Measurements from ENCODE around the gene TEAD4. TPM values are rescaled to one million over a fixed set of nuclear protein-coding genes. Genes with fewer than 3 reads are reported as not detected.

TEAD4 gene
- total RNA-seq, 2 donors from 2014 or later: not detected

GRCh38 chr12:2967651-2968050 lies 8.5 kb downstream of the TEAD4 start:
- H3K36me3 Mint-ChIP-seq (ENCODE audit: low read depth): peaks cover 3% of the 10 kb centered on the region
- peaks cover 3% of the 10 kb centered on the region for H3K4me1 Mint-ChIP-seq
- ATAC-seq (no peak), DNase-seq (no peak)
- no peak overlapping the region for H3K27ac Mint-ChIP-seq
- H3K4me3 Mint-ChIP-seq: no peak overlapping the region
- no peaks in the 10 kb centered on the region for H3K9me3 ChIP-seq (ENCODE audit: control insufficient read depth, low read length, poor library complexity, severe bottlenecking)
- peaks cover 36% of the 10 kb centered on the region for H3K27me3 Mint-ChIP-seq

- Mint-ChIP-seq H3K36me3 (ENCODE audit: low read depth) (peaks cover 3% of the 10 kb centered on the region), H3K27ac (no peak overlapping the region), H3K4me1 (peaks cover 3% of the 10 kb centered on the region), H3K27me3 (peaks cover 25% of the 10 kb centered on the region), H3K4me3 (no peak overlapping the region)
- H3K9me3 ChIP-seq (ENCODE audit: control insufficient read depth, low read length, poor library complexity, severe bottlenecking): no peaks in the 10 kb centered on the region
- DNase-seq (no peak), ATAC-seq (no peak)
Measured at GRCh38 chr12:2970744-2971143, 11.5 kb downstream of the TEAD4 start.

GRCh38 chr12:2973566-2973965 lies 14.4 kb downstream of the TEAD4 start:
- H3K27ac Mint-ChIP-seq: no peak overlapping the region
- peaks cover 33% of the 10 kb centered on the region for H3K27me3 Mint-ChIP-seq
- DNase-seq: no peak
- peaks cover 3% of the 10 kb centered on the region for H3K4me1 Mint-ChIP-seq
- no peaks in the 10 kb centered on the region for H3K9me3 ChIP-seq (ENCODE audit: control insufficient read depth, low read length, poor library complexity, severe bottlenecking)
- H3K4me3 Mint-ChIP-seq: no peak overlapping the region
- H3K36me3 Mint-ChIP-seq (ENCODE audit: low read depth): peaks cover 3% of the 10 kb centered on the region
- no peak for ATAC-seq

- peaks cover 3% of the 10 kb centered on the region for H3K36me3 Mint-ChIP-seq (ENCODE audit: low read depth)
- H3K27me3 Mint-ChIP-seq: peaks cover 34% of the 10 kb centered on the region
- H3K4me3 Mint-ChIP-seq: no peak overlapping the region
- H3K9me3 ChIP-seq (ENCODE audit: control insufficient read depth, low read length, poor library complexity, severe bottlenecking): no peaks in the 10 kb centered on the region
- DNase-seq: no peak
- no peak overlapping the region for H3K27ac Mint-ChIP-seq
- no peak for ATAC-seq
- H3K4me1 Mint-ChIP-seq: peaks cover 3% of the 10 kb centered on the region
Measured at GRCh38 chr12:2974560-2974971, 15.4 kb downstream of the TEAD4 start.

- Mint-ChIP-seq H3K27me3 (peaks cover 27% of the 10 kb centered on the region), H3K4me1 (no peaks in the 10 kb centered on the region), H3K36me3 (ENCODE audit: low read depth) (no peaks in the 10 kb centered on the region), H3K27ac (no peak overlapping the region), H3K4me3 (no peak overlapping the region)
- DNase-seq (no peak), ATAC-seq (no peak)
- H3K9me3 ChIP-seq (ENCODE audit: control insufficient read depth, low read length, poor library complexity, severe bottlenecking): no peaks in the 10 kb centered on the region
Measured at GRCh38 chr12:2976581-2976996, 17.4 kb downstream of the TEAD4 start.

GRCh38 chr12:2977776-2978175 lies 18.6 kb downstream of the TEAD4 start:
- Mint-ChIP-seq H3K27me3 (peaks cover 27% of the 10 kb centered on the region), H3K4me1 (no peaks in the 10 kb centered on the region), H3K4me3 (no peak overlapping the region), H3K36me3 (ENCODE audit: low read depth) (no peaks in the 10 kb centered on the region), H3K27ac (no peak overlapping the region)
- no peaks in the 10 kb centered on the region for H3K9me3 ChIP-seq (ENCODE audit: control insufficient read depth, low read length, poor library complexity, severe bottlenecking)
- DNase-seq (no peak), ATAC-seq (no peak)

GRCh38 chr12:2979806-2980205 lies 20.6 kb downstream of the TEAD4 start:
- ATAC-seq: no peak

GRCh38 chr12:2980630-2981029 lies 21.4 kb downstream of the TEAD4 start:
- ATAC-seq: no peak
- no peak for DNase-seq
- peaks cover 8% of the 10 kb centered on the region for H3K4me1 Mint-ChIP-seq
- no peaks in the 10 kb centered on the region for H3K9me3 ChIP-seq (ENCODE audit: control insufficient read depth, low read length, poor library complexity, severe bottlenecking)
- no peak overlapping the region for H3K4me3 Mint-ChIP-seq
- peaks cover 27% of the 10 kb centered on the region for H3K27me3 Mint-ChIP-seq
- H3K36me3 Mint-ChIP-seq (ENCODE audit: low read depth): no peaks in the 10 kb centered on the region
- no peak overlapping the region for H3K27ac Mint-ChIP-seq

More at GRCh38 chr12:2979806-2980205, 20.6 kb downstream of the TEAD4 start:
- Mint-ChIP-seq H3K27ac (no peak overlapping the region), H3K27me3 (peaks cover 27% of the 10 kb centered on the region), H3K36me3 (ENCODE audit: low read depth) (no peaks in the 10 kb centered on the region), H3K4me1 (peaks cover 8% of the 10 kb centered on the region), H3K4me3 (no peak overlapping the region)
- no peak for DNase-seq
- H3K9me3 ChIP-seq (ENCODE audit: control insufficient read depth, low read length, poor library complexity, severe bottlenecking): no peaks in the 10 kb centered on the region

GRCh38 chr12:2982361-2982760 lies 23.2 kb downstream of the TEAD4 start:
- no peaks in the 10 kb centered on the region for H3K36me3 Mint-ChIP-seq (ENCODE audit: low read depth)
- peaks cover 24% of the 10 kb centered on the region for H3K27me3 Mint-ChIP-seq
- no peak for DNase-seq
- no peaks in the 10 kb centered on the region for H3K9me3 ChIP-seq (ENCODE audit: control insufficient read depth, low read length, poor library complexity, severe bottlenecking)
- H3K4me3 Mint-ChIP-seq: no peak overlapping the region
- no peak for ATAC-seq
- H3K27ac Mint-ChIP-seq: no peak overlapping the region
- peaks cover 8% of the 10 kb centered on the region for H3K4me1 Mint-ChIP-seq

- Mint-ChIP-seq H3K36me3 (ENCODE audit: low read depth) (no peaks in the 10 kb centered on the region), H3K27me3 (peaks cover 16% of the 10 kb centered on the region), H3K4me3 (no peak overlapping the region), H3K4me1 (peaks cover 8% of the 10 kb centered on the region), H3K27ac (no peak overlapping the region)
- DNase-seq (no peak), ATAC-seq (no peak)
- no peaks in the 10 kb centered on the region for H3K9me3 ChIP-seq (ENCODE audit: control insufficient read depth, low read length, poor library complexity, severe bottlenecking)
Measured at GRCh38 chr12:2984249-2984648, 25.1 kb downstream of the TEAD4 start.

GRCh38 chr12:2984698-2985097 lies 25.5 kb downstream of the TEAD4 start:
- Mint-ChIP-seq H3K4me1 (peaks cover 8% of the 10 kb centered on the region), H3K36me3 (ENCODE audit: low read depth) (no peaks in the 10 kb centered on the region), H3K4me3 (no peak overlapping the region), H3K27me3 (peaks cover 11% of the 10 kb centered on the region), H3K27ac (no peak overlapping the region)
- ATAC-seq: no peak
- DNase-seq: no peak
- no peaks in the 10 kb centered on the region for H3K9me3 ChIP-seq (ENCODE audit: control insufficient read depth, low read length, poor library complexity, severe bottlenecking)

GRCh38 chr12:2986876-2987275 lies 27.7 kb downstream of the TEAD4 start:
- peaks cover 10% of the 10 kb centered on the region for H3K27me3 Mint-ChIP-seq
- H3K4me1 Mint-ChIP-seq: peaks cover 8% of the 10 kb centered on the region
- no peak for DNase-seq
- H3K27ac Mint-ChIP-seq: no peak overlapping the region
- H3K36me3 Mint-ChIP-seq (ENCODE audit: low read depth): no peaks in the 10 kb centered on the region
- no peak overlapping the region for H3K4me3 Mint-ChIP-seq
- ATAC-seq: no peak
- H3K9me3 ChIP-seq (ENCODE audit: control insufficient read depth, low read length, poor library complexity, severe bottlenecking): no peaks in the 10 kb centered on the region

- no peaks in the 10 kb centered on the region for H3K36me3 Mint-ChIP-seq (ENCODE audit: low read depth)
- H3K4me1 Mint-ChIP-seq: peaks cover 8% of the 10 kb centered on the region
- ATAC-seq (no peak), DNase-seq (no peak)
- H3K4me3 Mint-ChIP-seq: no peak overlapping the region
- no peak overlapping the region for H3K27ac Mint-ChIP-seq
- H3K9me3 ChIP-seq (ENCODE audit: control insufficient read depth, low read length, poor library complexity, severe bottlenecking): no peaks in the 10 kb centered on the region
- peaks cover 9% of the 10 kb centered on the region for H3K27me3 Mint-ChIP-seq
Measured at GRCh38 chr12:2988494-2988893, 29.3 kb downstream of the TEAD4 start.

GRCh38 chr12:2992724-2993123 lies 33.5 kb downstream of the TEAD4 start:
- ATAC-seq: no peak
- Mint-ChIP-seq H3K4me1 (no peaks in the 10 kb centered on the region), H3K36me3 (ENCODE audit: low read depth) (no peaks in the 10 kb centered on the region)

More at GRCh38 chr12:2992724-2993123, 33.5 kb downstream of the TEAD4 start:
- Mint-ChIP-seq H3K4me3 (no peak overlapping the region), H3K27me3 (peaks cover 14% of the 10 kb centered on the region), H3K27ac (no peak overlapping the region)
- no peak for DNase-seq
- no peaks in the 10 kb centered on the region for H3K9me3 ChIP-seq (ENCODE audit: control insufficient read depth, low read length, poor library complexity, severe bottlenecking)

Measured in T-helper 17 cell (primary cell).